ENCODE data around the gene SSB.

SSB gene

GRCh38 chr2:169781249-169782013 is 17.2 kb upstream of the SSB start:
- TF ChIP-seq CTCF (conservative IDR thresholded peaks at IDR 0.05; ENCODE audit: low read depth, low read length) = no peak
- DNase-seq (ENCODE audit: low read depth) = no peak
- no peak overlapping the region for H3K4me3 ChIP-seq (ENCODE audit: low read depth, low read length)

- no peak for TF ChIP-seq CTCF (conservative IDR thresholded peaks at IDR 0.05; ENCODE audit: low read depth, low read length)
- DNase-seq (ENCODE audit: low read depth) = no peak
- no peak overlapping the region for H3K4me3 ChIP-seq (ENCODE audit: low read depth, low read length)
Measured at GRCh38 chr2:169782513-169782912, 16.2 kb upstream of the SSB start.

- no peak for TF ChIP-seq CTCF (conservative IDR thresholded peaks at IDR 0.05; ENCODE audit: low read depth, low read length)
- DNase-seq (ENCODE audit: low read depth) = no peak
- no peak overlapping the region for H3K4me3 ChIP-seq (ENCODE audit: low read depth, low read length)
Measured at GRCh38 chr2:169790581-169790980, 8.1 kb upstream of the SSB start.

GRCh38 chr2:169795181-169795580 is 3.5 kb upstream of the SSB start:
- no peak for TF ChIP-seq CTCF (conservative IDR thresholded peaks at IDR 0.05; ENCODE audit: low read depth, low read length)
- no peak overlapping the region for H3K4me3 ChIP-seq (ENCODE audit: low read depth, low read length)
- no peak for DNase-seq (ENCODE audit: low read depth)

- H3K4me3 ChIP-seq (ENCODE audit: low read depth, low read length) = no peak overlapping the region
- no peak for TF ChIP-seq CTCF (conservative IDR thresholded peaks at IDR 0.05; ENCODE audit: low read depth, low read length)
- peak; percentile 10 for DNase-seq (ENCODE audit: low read depth)
Measured at GRCh38 chr2:169796441-169796840, 2.2 kb upstream of the SSB start.

GRCh38 chr2:169797601-169798000 is 1.1 kb upstream of the SSB start:
- no peak for TF ChIP-seq CTCF (conservative IDR thresholded peaks at IDR 0.05; ENCODE audit: low read depth, low read length)
- H3K4me3 ChIP-seq (ENCODE audit: low read depth, low read length) = no peak overlapping the region
- DNase-seq (ENCODE audit: low read depth) = no peak

- DNase-seq (ENCODE audit: low read depth) = no peak
- H3K4me3 ChIP-seq (ENCODE audit: low read depth, low read length) = peak overlapping the region; percentile 72
- TF ChIP-seq CTCF (conservative IDR thresholded peaks at IDR 0.05; ENCODE audit: low read depth, low read length) = no peak
Measured at GRCh38 chr2:169798397-169798717, 314 bp upstream of the SSB start.

Measured in choroid plexus epithelial cell (primary cell).